Ishikawa (cell line): ENCODE data around the gene TJP2.

Experiments used
- CEBPB ChIP-seq: IDR thresholded peaks from 2 replicates; pipeline ENCODE4 v1.6.1; 2012
- CREB1 ChIP-seq: IDR thresholded peaks from 2 replicates; pipeline ENCODE4 v1.6.1; 2012; ENCODE audit warnings: low read depth
- EGR1 ChIP-seq: IDR thresholded peaks from 2 replicates; pipeline ENCODE4 v1.6.1; 2012
- EP300 ChIP-seq: IDR thresholded peaks from 2 replicates; pipeline ENCODE4 v1.6.1; 2012; ENCODE audit warnings: borderline replicate concordance
- FOXM1 ChIP-seq: IDR thresholded peaks from 2 replicates; pipeline ENCODE4 v1.6.1; 2012; ENCODE audit warnings: low read depth, borderline replicate concordance
- NFIC ChIP-seq: IDR thresholded peaks from 2 replicates; pipeline ENCODE4 v1.6.1; 2012
- RAD21 ChIP-seq: IDR thresholded peaks from 2 replicates; pipeline ENCODE4 v1.6.1; 2012; ENCODE audit warnings: low read depth
- TAF1 ChIP-seq: IDR thresholded peaks from 2 replicates; pipeline ENCODE4 v1.6.1; 2012; ENCODE audit warnings: low read depth, mild to moderate bottlenecking
- TCF12 ChIP-seq: IDR thresholded peaks from 2 replicates; pipeline ENCODE4 v1.6.1; 2012; ENCODE audit warnings: low read depth
- TEAD4 ChIP-seq: IDR thresholded peaks from 2 replicates; pipeline ENCODE4 v1.6.1; 2012
- YY1 ChIP-seq: IDR thresholded peaks from 2 replicates; pipeline ENCODE4 v1.6.1; 2012; ENCODE audit warnings: low read depth
- ZBTB7A ChIP-seq: IDR thresholded peaks from 2 replicates; pipeline ENCODE4 v1.6.1; 2012; ENCODE audit warnings: low read depth
- TF ChIP-seq, protein P1 (sequence below): IDR thresholded peaks from 2 replicates; pipeline ENCODE4 v1.6.1; 2012
- TF ChIP-seq, protein P2 (sequence below): IDR thresholded peaks from 2 replicates; pipeline ENCODE4 v1.6.1; 2012
- TF ChIP-seq, protein P3 (sequence below): IDR thresholded peaks from 2 replicates; pipeline ENCODE4 v1.6.1; 2012; ENCODE audit warnings: low read depth, mild to moderate bottlenecking

TJP2 gene

DNA sequence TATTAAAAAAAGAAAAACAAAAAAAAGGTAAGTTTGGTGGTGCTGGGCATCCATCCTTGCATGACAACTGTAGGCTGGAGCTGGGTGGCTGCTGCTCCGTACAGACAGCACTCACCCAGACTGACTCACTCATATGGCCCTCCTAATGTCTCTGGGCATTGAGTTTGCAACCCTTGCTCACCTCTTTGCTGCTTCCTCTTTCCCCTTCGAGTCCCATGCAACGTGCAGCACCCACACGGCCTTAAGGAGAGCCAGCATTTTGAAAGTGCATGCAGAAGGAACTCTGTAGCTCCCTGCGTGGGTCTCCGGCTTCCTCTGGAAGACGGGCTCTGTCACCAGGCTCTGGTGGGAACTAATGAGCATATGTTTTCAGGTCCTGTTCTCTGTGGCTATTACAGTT is 90.4 kb downstream of the TJP2 start:
- no peak for TF ChIP-seq NFIC
- TF ChIP-seq, protein P1, sequence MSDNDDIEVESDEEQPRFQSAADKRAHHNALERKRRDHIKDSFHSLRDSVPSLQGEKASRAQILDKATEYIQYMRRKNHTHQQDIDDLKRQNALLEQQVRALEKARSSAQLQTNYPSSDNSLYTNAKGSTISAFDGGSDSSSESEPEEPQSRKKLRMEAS, result no peak
- no peak for TF ChIP-seq EP300
- no peak for TF ChIP-seq YY1
- no peak for TF ChIP-seq TEAD4
- TF ChIP-seq CREB1, result no peak
- no peak for TF ChIP-seq RAD21
- no peak for TF ChIP-seq ZBTB7A
- TF ChIP-seq, protein P2, sequence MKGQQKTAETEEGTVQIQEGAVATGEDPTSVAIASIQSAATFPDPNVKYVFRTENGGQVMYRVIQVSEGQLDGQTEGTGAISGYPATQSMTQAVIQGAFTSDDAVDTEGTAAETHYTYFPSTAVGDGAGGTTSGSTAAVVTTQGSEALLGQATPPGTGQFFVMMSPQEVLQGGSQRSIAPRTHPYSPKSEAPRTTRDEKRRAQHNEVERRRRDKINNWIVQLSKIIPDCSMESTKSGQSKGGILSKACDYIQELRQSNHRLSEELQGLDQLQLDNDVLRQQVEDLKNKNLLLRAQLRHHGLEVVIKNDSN, result no peak
- no peak for TF ChIP-seq TAF1
- TF ChIP-seq CEBPB, result no peak
- no peak for TF ChIP-seq TCF12
- TF ChIP-seq, protein P3, sequence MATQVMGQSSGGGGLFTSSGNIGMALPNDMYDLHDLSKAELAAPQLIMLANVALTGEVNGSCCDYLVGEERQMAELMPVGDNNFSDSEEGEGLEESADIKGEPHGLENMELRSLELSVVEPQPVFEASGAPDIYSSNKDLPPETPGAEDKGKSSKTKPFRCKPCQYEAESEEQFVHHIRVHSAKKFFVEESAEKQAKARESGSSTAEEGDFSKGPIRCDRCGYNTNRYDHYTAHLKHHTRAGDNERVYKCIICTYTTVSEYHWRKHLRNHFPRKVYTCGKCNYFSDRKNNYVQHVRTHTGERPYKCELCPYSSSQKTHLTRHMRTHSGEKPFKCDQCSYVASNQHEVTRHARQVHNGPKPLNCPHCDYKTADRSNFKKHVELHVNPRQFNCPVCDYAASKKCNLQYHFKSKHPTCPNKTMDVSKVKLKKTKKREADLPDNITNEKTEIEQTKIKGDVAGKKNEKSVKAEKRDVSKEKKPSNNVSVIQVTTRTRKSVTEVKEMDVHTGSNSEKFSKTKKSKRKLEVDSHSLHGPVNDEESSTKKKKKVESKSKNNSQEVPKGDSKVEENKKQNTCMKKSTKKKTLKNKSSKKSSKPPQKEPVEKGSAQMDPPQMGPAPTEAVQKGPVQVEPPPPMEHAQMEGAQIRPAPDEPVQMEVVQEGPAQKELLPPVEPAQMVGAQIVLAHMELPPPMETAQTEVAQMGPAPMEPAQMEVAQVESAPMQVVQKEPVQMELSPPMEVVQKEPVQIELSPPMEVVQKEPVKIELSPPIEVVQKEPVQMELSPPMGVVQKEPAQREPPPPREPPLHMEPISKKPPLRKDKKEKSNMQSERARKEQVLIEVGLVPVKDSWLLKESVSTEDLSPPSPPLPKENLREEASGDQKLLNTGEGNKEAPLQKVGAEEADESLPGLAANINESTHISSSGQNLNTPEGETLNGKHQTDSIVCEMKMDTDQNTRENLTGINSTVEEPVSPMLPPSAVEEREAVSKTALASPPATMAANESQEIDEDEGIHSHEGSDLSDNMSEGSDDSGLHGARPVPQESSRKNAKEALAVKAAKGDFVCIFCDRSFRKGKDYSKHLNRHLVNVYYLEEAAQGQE, result no peak
- TF ChIP-seq EGR1, result no peak

DNA sequence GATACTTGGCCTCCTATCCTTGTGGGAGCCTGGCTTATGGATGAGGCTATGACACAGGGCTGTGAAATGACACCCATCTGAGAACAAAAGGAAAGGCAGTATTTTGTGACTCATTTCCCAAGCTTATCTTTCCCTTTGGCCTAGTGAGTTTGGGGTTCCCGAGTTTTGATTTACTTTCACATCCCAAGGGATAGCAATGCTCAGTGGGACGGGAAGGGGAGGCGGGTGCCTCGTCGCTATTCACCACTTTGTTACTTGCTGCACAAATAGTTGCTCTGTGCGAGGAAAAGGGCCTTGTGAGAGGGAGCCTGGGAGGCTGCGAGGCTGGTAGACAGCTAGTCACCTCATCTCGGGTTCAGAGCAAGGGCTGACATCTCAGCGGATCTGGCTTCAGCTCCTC is 91.8 kb downstream of the TJP2 start:
- no peak for TF ChIP-seq TAF1
- TF ChIP-seq FOXM1, result no peak
- no peak for TF ChIP-seq CEBPB
- no peak for TF ChIP-seq RAD21
- TF ChIP-seq ZBTB7A, result no peak
- TF ChIP-seq NFIC, result no peak
- no peak for TF ChIP-seq YY1

DNA sequence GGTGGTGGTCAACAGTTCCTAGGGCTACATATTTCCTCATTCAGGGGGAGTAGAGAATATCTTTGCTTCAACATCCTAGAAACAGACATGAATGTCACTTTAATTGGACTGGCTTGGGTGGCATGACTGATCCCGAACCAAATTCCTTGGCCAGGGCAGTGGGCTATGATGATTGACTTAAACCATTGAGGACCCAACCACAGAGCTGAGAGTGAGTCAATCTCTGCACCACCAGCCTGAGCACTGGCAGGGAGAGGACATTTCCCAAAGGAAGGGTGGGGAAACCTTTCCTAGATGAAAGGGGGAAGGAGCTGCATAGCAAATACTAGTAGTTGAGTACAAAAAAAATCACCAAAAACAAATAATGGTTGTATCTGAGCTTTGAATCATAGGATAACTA is 98.1 kb downstream of the TJP2 start:
- TF ChIP-seq, protein P3, result no peak
- TF ChIP-seq, protein P1, result no peak
- TF ChIP-seq EP300 (no peak), ZBTB7A (no peak), TEAD4 (no peak), TCF12 (no peak), EGR1 (no peak), NFIC (no peak), CEBPB (no peak), RAD21 (no peak), FOXM1 (no peak), YY1 (no peak), TAF1 (no peak)
- TF ChIP-seq, protein P2, result no peak

DNA sequence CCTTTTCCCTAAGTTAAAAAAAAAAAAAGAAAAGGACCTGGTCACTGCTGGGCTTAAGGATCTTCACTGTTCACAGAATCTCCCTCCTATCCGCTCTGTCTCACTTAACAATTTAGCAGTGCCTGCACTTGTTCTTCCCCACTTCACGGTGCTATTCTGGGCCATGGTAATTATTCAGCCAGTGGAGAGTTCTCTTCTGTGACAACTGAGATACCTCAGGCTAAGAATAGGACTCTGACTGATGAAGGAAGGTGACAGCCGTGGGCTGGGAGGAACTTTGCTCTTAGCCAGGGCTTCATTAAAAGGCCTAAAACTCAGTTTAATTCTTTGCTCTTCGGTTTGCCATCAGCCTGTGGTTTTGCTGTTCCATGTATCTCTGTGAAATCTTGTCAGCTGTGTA is 99.1 kb downstream of the TJP2 start:
- TF ChIP-seq, protein P2, result no peak
- TF ChIP-seq EP300 (no peak), ZBTB7A (no peak), YY1 (no peak), TCF12 (no peak), NFIC (no peak), RAD21 (no peak), EGR1 (no peak), TEAD4 (no peak), FOXM1 (no peak), CREB1 (no peak), TAF1 (no peak), CEBPB (no peak)
- TF ChIP-seq, protein P3, result no peak
- TF ChIP-seq, protein P1, result no peak
